ENCODE data around the gene SALL2.

SALL2 gene

DNA sequence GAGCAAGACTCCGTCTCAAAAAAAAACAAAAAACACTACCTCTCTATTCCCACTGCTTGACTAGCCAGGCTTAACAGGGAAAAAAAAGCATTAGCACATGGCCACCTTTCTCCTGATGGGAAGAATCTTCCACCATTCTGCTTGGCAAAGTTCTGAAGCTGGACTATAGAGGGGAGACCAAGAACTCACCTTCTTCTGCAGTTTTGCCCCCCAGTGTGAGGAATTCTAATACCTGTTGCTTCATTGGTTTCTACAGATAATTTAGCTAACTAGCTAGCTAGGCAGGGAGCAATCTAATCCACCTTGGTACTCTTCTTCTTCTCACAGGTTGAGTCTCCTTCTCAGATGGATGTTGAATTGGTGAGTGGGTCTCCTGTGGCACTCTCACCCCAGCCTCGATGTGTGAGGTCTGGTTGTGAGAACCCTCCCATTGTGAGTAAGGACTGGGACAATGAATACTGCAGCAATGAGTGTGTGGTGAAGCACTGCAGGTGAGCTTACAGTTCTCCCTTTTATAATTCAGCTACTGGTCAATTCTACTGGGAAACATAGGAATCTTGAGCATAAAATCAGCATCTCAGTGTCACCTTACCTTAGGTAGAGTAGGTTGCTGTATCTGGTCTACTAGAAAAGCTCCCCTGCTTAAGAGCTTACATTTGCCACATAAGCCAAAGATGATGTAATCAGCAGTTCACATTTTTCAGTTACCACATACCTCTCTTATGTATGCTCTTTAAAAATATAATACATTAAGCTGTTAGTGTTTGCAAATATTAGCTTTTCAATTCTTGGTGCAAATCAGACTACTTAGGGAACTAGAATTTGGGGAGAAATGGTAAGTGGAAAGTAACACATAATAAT is 31.0 kb downstream of the SALL2 start:
- H3K4me3 ChIP-seq (ENCODE audit: low read length) = no peak overlapping the region
- H2AFZ ChIP-seq (ENCODE audit: low read depth, low read length) = no peak overlapping the region
- H3K4me1 ChIP-seq (ENCODE audit: insufficient read depth, low read length) = peaks cover 6% of the 10 kb centered on the region
- no peaks in the 10 kb centered on the region for H3K27me3 ChIP-seq (ENCODE audit: insufficient read depth, low read length)
- H3K9me3 ChIP-seq (ENCODE audit: low read length) = no peaks in the 10 kb centered on the region
- H3K36me3 ChIP-seq (ENCODE audit: insufficient read depth, low read length) = peaks cover 76% of the 10 kb centered on the region

DNA sequence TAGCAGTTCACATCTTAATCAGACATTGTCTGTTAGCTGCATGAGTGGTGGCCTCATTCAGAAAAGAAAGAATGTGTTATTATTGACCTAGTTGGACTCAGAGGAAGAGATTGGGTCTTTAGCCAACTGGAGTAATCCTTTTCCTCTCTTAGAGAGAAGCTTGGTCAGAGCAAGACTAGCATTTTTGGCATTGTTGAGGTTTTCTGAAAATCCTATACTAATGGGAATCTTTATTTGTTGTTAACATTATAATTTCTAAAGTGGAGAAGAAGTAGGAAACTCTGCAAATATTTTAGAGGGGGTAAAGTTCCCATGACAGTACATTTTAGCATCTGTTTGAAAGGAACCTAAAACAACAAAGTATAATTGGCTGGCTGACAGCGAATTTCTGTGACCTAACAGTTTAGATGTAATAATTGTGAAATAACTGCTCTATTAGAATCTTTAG is 39.5 kb downstream of the SALL2 start:
- H3K9me3 ChIP-seq (ENCODE audit: low read length) = no peaks in the 10 kb centered on the region
- no peaks in the 10 kb centered on the region for H3K4me1 ChIP-seq (ENCODE audit: insufficient read depth, low read length)
- peaks cover 46% of the 10 kb centered on the region for H3K36me3 ChIP-seq (ENCODE audit: insufficient read depth, low read length)
- H3K4me3 ChIP-seq (ENCODE audit: low read length) = no peak overlapping the region
- no peak overlapping the region for H2AFZ ChIP-seq (ENCODE audit: low read depth, low read length)
- H3K27me3 ChIP-seq (ENCODE audit: insufficient read depth, low read length) = no peaks in the 10 kb centered on the region

DNA sequence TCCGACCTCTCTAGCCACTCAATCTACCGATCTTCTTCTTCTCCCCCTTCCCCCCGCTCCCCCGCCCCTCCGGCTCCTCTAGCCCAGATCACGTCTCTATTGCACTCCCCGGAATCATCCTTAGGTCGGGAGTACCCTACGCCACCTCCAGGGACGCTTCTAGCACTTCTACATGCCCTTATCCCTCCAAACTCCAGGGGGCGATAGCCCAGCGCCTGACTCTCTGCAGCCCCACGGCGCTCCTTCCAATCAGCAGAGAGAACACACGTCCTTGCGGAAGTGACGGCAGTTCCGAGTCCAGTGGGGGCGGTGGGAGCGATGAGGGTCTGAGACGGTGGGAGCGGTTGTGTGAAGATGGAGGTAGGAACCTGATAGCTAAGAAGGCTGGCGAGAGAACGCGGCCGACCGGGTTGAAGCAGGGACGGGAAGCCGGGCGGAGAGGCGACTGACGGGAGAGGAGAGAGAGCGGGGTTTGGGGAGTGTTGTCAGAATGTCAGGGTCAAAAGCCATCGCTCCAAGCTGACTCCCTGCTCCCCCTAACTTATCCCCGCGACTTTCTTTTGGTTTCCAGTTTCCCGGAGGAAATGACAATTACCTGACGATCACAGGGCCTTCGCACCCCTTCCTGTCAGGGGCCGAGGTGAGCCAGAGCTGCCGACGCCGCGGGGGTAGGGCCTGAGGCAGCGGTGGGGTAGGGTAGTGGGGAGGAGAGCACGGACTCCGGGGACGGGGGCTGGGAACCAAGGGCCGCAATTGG is 49.0 kb downstream of the SALL2 start, which contains the start of the genes RAB2B and TOX4:
Gene RAB2B (minus strand): TSS at position 35 of the 757 bp plus-strand sequence. CDS start 87 bp downstream, outside the sequence.
Gene TOX4 (plus strand): TSS at position 271 of the 757 bp plus-strand sequence. CDS start 84 bp downstream, at position 355.
- H3K36me3 ChIP-seq (ENCODE audit: insufficient read depth, low read length) = peaks cover 31% of the 10 kb centered on the region

DNA sequence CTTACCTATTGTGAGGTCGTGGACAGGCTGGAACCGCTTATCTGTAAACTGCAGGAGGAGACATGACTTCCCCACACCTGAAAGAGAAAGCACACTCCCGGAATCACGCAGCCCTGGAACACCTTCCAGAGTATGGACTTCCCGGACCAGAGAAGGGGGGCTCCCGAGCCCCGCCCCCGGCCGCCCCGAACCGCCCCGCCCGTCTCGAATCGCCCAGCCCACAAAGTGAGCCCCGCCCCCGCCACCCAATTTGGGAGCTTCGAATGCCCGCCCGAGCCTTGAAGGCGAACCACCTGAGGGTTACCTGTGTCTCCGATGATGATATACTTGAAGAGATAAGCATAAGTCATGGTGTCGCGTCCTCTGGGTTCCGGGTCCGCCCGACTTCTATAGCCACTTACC is 49.6 kb downstream of the SALL2 start:
- Histone ChIP-seq H3K36me3 (ENCODE audit: insufficient read depth, low read length) (peaks cover 28% of the 10 kb centered on the region), H3K9me3 (ENCODE audit: low read length) (no peaks in the 10 kb centered on the region), H3K4me1 (ENCODE audit: insufficient read depth, low read length) (peaks cover 13% of the 10 kb centered on the region), H3K4me3 (ENCODE audit: low read length) (peak overlapping the region; percentile 80), H2AFZ (ENCODE audit: low read depth, low read length) (peak overlapping the region; percentile 90), H3K27me3 (ENCODE audit: insufficient read depth, low read length) (no peaks in the 10 kb centered on the region)

More for the DNA sequence above, 49.0 kb downstream of the SALL2 start, which contains the start of the genes RAB2B and TOX4:
- peaks cover 13% of the 10 kb centered on the region for H3K4me1 ChIP-seq (ENCODE audit: insufficient read depth, low read length)
- H3K4me3 ChIP-seq (ENCODE audit: low read length) = peak within 1 kb of the TSS; percentile 80
- H3K9me3 ChIP-seq (ENCODE audit: low read length) = no peaks in the 10 kb centered on the region
- H3K27me3 ChIP-seq (ENCODE audit: insufficient read depth, low read length) = no peaks in the 10 kb centered on the region
- H2AFZ ChIP-seq (ENCODE audit: low read depth, low read length) = peak within 1 kb of the TSS; percentile 90

DNA sequence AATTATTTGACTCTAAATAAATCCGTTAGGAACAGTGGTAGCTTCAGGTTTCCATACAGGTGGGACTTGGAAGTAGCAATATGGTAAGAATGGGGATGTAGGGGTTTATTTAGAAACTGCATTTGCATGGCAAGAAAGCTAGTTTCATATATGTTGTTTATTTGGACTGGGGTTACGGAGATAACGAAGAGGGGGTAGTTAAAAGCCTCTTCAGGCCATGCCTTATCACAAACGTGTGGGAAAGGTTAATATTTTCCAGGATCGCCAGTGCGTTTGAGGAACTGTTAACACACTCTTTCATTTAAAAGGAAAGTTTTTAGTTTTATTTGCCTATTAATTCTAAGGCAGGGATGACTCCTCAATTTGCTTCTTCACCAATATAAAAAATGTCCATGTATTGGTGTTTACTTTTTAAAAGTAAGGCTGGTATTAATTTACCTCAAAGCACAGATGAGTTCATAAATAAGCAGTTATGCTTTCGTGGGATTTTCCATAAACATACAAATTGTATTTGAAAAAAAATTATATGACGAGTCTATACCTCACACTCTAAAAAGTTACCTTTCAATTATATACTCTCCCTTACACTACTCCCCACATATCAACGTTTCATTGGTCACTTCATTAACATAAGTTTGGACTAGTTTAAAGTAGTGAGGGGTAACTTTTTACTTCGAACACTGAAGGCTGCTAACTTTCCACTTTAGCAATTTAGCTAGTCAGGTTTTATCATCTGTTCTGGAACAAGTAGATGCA is 50.2 kb downstream of the SALL2 start:
- peaks cover 13% of the 10 kb centered on the region for H3K4me1 ChIP-seq (ENCODE audit: insufficient read depth, low read length)
- no peaks in the 10 kb centered on the region for H3K9me3 ChIP-seq (ENCODE audit: low read length)
- H3K27me3 ChIP-seq (ENCODE audit: insufficient read depth, low read length) = no peaks in the 10 kb centered on the region
- H3K4me3 ChIP-seq (ENCODE audit: low read length) = peak overlapping the region; percentile 80
- H3K36me3 ChIP-seq (ENCODE audit: insufficient read depth, low read length) = peaks cover 22% of the 10 kb centered on the region
- H2AFZ ChIP-seq (ENCODE audit: low read depth, low read length) = peak overlapping the region; percentile 90

All from neuron (in vitro differentiated cells).